OCI-LY7 (cell line): ENCODE results near the gene DEGS2. TPM values are rescaled to one million over a fixed set of nuclear protein-coding genes. Genes with fewer than 3 reads are reported as not detected.
A peak's percentile ranks its signal among the peaks of the same experiment; 100 is the strongest.

Experiments
- BruUV-seq: library from RNA; stranded (reverse); fragments of 400-500 nt; replicated peaks from 2 replicates; lab custom pipeline; 2021; lab: Mats Ljungman, UMichigan
- CTCF ChIA-PET: fragments of 300-600 bp; sonication (Branson Sonifier 250); formaldehyde crosslinking; loops from one replicate; lab custom pipeline; 2022; ENCODE audit warnings: antibody characterized with exemption; ENCODE audit not compliant: unreplicated experiment; lab: Charles Lee
- POLR2A ChIA-PET: fragments of 300-600 bp; sonication (Branson Sonifier 250); formaldehyde crosslinking; loops from one replicate; lab custom pipeline; 2022; ENCODE audit warnings: antibody characterized with exemption; lab: Charles Lee
- DNase-seq: peaks from one replicate; pipeline ENCODE4 v3.0.0-alpha.2; 2015; ENCODE audit warnings: low spot score
- H2AFZ ChIP-seq: fragments of 200-600 bp; sonication (generic), shearing (Covaris generic); 2 replicates; pipeline ENCODE4 v1.6.1; 2014; ENCODE audit warnings: mild to moderate bottlenecking, antibody characterized with exemption, low read length, moderate library complexity
- H3K27ac ChIP-seq: fragments of 200-600 bp; sonication (generic); 2 replicates; pipeline ENCODE4 v1.5.1; 2014; ENCODE audit warnings: mixed run types, low read depth, mild to moderate bottlenecking, moderate library complexity, low read length, inconsistent platforms; ENCODE audit not compliant: poor library complexity, severe bottlenecking
- H3K36me3 ChIP-seq: fragments of 200-600 bp; sonication (generic); 2 replicates; pipeline ENCODE4 v1.6.1; 2014; ENCODE audit warnings: mild to moderate bottlenecking, antibody characterized with exemption, low read length, moderate library complexity, mixed read lengths; ENCODE audit not compliant: insufficient read depth
- H3K4me1 ChIP-seq: fragments of 200-600 bp; sonication (generic); 2 replicates; pipeline ENCODE4 v1.5.1; 2014; ENCODE audit warnings: mild to moderate bottlenecking, low read length; ENCODE audit not compliant: insufficient read depth, poor library complexity, severe bottlenecking
- H3K4me2 ChIP-seq: fragments of 200-600 bp; sonication (generic); 2 replicates; pipeline ENCODE4 v1.6.1; 2014; ENCODE audit warnings: mild to moderate bottlenecking, low read length
- H3K4me3 ChIP-seq: fragments of 200-600 bp; sonication (generic); 2 replicates; pipeline ENCODE4 v1.5.1; 2014; ENCODE audit warnings: mild to moderate bottlenecking, low read depth, low read length; ENCODE audit not compliant: poor library complexity, severe bottlenecking
- H3K79me2 ChIP-seq: fragments of 200-600 bp; sonication (generic); 2 replicates; pipeline ENCODE4 v1.6.1; 2016; ENCODE audit warnings: low read depth, mild to moderate bottlenecking, low read length, moderate library complexity, mixed read lengths; ENCODE audit not compliant: insufficient read depth
- H3K9me2 ChIP-seq: fragments of 200-600 bp; sonication (generic); 2 replicates; pipeline ENCODE4 v1.6.1; 2016; ENCODE audit warnings: mild to moderate bottlenecking, low read length, mixed read lengths; ENCODE audit not compliant: insufficient read depth
- H3K9me3 ChIP-seq: fragments of 200-600 bp; sonication (generic); 2 replicates; pipeline ENCODE4 v1.6.1; 2014; ENCODE audit warnings: mild to moderate bottlenecking, mixed run types, low read length, mixed read lengths
- H4K20me1 ChIP-seq: fragments of 200-600 bp; sonication (generic); 2 replicates; pipeline ENCODE4 v1.6.1; 2014; ENCODE audit warnings: mild to moderate bottlenecking, antibody characterized with exemption, low read length, moderate library complexity, mixed read lengths; ENCODE audit not compliant: insufficient read depth
- CTCF ChIP-seq: fragments of 200-600 bp; sonication (generic); conservative IDR thresholded peaks from 2 replicates; pipeline ENCODE4 v1.5.1; 2014; ENCODE audit warnings: mild to moderate bottlenecking, antibody characterized with exemption, low read length, moderate library complexity, mixed read lengths
- EZH2phosphoT487 ChIP-seq: fragments of 200-600 bp; sonication (generic); IDR thresholded peaks from 2 replicates; pipeline ENCODE4 v1.6.1; 2018; ENCODE audit warnings: low read depth, borderline replicate concordance, mild to moderate bottlenecking, mixed run types, antibody characterized with exemption, low read length, moderate library complexity, mixed read lengths
- intact Hi-C: fragments of 100-400 bp; cut with micrococcal nuclease; formaldehyde crosslinking; loops from one replicate; pipeline ENCODE4 v1.10.0; 2022; ENCODE audit not compliant: unreplicated experiment
- total RNA-seq, 2 experiments: library from RNA; depleted of rRNA in 1 of 2; stranded (reverse); fragments of >200 nt in 1 of 2; shearing (Covaris generic) in 1 of 2; gene quantifications; 2 replicates each; pipeline ENCODE4 v1.2.3, GENCODE V29; 2014 to 2022

DEGS2 gene
- total RNA-seq, 2 experiments from 2014 or later, result 8.3 to 14.6 TPM

- BruUV-seq, result TSS peak; percentile 38
- H3K27ac ChIP-seq, result no peak overlapping the region
- H4K20me1 ChIP-seq, result no peaks in the 10 kb centered on the region
Measured at GRCh38 chr14:100140452-100141078, 18.9 kb downstream of the DEGS2 start.

DNA sequence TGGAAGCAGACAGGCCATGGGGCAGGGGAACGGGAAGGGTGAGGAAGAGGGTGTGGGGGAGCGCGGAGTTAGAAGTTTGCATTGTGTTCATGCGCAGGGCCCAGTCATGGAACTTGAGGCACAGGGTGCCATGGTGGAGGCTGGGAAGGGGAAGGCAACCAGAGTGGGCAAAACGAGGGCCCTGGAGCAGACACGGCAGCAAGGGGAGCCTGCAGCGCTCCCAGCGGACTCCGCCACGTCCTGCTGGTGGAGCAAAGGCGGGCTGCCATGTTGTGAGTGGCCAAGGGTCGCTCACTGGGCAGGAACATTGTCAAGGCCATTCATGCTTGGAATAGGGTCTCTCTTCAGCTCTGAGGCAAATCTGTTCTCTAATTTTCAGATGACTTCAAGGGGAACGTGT lies 20.5 kb downstream of the DEGS2 start:
- BruUV-seq, result no TSS peak
- ChIA-PET POLR2A (no interaction called here), CTCF (interaction anchor here (0.6 kb wide), 1 partner anchor 54 kb away, joined by 3 read pairs; no protein-coding TSS in a partner anchor)
- Histone ChIP-seq H3K27ac (no peak overlapping the region), H3K9me3 (no peaks in the 10 kb centered on the region), H3K9me2 (no peaks in the 10 kb centered on the region), H2AFZ (no peak overlapping the region), H4K20me1 (no peaks in the 10 kb centered on the region), H3K79me2 (no peaks in the 10 kb centered on the region), H3K4me3 (no peak overlapping the region), H3K4me1 (no peaks in the 10 kb centered on the region), H3K36me3 (peaks cover 48% of the 10 kb centered on the region; the same call in 1 of the 2 replicates), H3K4me2 (no peak overlapping the region)
- intact Hi-C loops, result no loop called here
- no peak for TF ChIP-seq CTCF
- TF ChIP-seq EZH2phosphoT487, result no peak
- no peak for DNase-seq

More at GRCh38 chr14:100140452-100141078, 18.9 kb downstream of the DEGS2 start:
- H3K9me2 ChIP-seq, result no peaks in the 10 kb centered on the region
- H3K36me3 ChIP-seq, result peaks cover 32% of the 10 kb centered on the region; the same call in 1 of the 2 replicates
- no peaks in the 10 kb centered on the region for H3K79me2 ChIP-seq
- H2AFZ ChIP-seq, result no peak overlapping the region
- H3K4me3 ChIP-seq, result no peak overlapping the region
- TF ChIP-seq CTCF (peak; percentile 44), EZH2phosphoT487 (no peak)
- no peaks in the 10 kb centered on the region for H3K9me3 ChIP-seq
- no peaks in the 10 kb centered on the region for H3K4me1 ChIP-seq
- no peak overlapping the region for H3K4me2 ChIP-seq
- ChIA-PET POLR2A (no interaction called here), CTCF (interaction anchor here (0.7 kb wide), 1 partner anchor 20 kb away, joined by 4 read pairs; no protein-coding TSS in a partner anchor)
- intact Hi-C loops, result no loop called here
- DNase-seq, result no peak

- no peaks in the 10 kb centered on the region for H3K4me1 ChIP-seq
- BruUV-seq, result no TSS peak
- H3K4me3 ChIP-seq, result no peak overlapping the region
- no peaks in the 10 kb centered on the region for H3K9me2 ChIP-seq
- H3K79me2 ChIP-seq, result no peaks in the 10 kb centered on the region
- no peak for TF ChIP-seq CTCF
- TF ChIP-seq EZH2phosphoT487, result no peak
- intact Hi-C loops, result no loop called here
- H2AFZ ChIP-seq, result no peak overlapping the region
- no peaks in the 10 kb centered on the region for H4K20me1 ChIP-seq
- CTCF ChIA-PET, result interaction anchor here (0.6 kb wide), 1 partner anchor 55 kb away, joined by 3 read pairs; no protein-coding TSS in a partner anchor
- H3K27ac ChIP-seq, result no peak overlapping the region
- no peak overlapping the region for H3K4me2 ChIP-seq
- POLR2A ChIA-PET, result no interaction called here
- no peaks in the 10 kb centered on the region for H3K9me3 ChIP-seq
- no peak for DNase-seq
- peaks cover 48% of the 10 kb centered on the region; the same call in 1 of the 2 replicates for H3K36me3 ChIP-seq
Measured at GRCh38 chr14:100138082-100138787, 21.2 kb downstream of the DEGS2 start.
